22Rv1 (cell line): Measurements from ENCODE around the gene CCL19.

ENCODE experiments used
- H3K27ac ChIP-seq: fragments of 450-650 bp; 2 replicates; pipeline ENCODE4 v1.5.1; 2017
- CTCF ChIP-seq: fragments of 450-650 bp; IDR thresholded peaks from 2 replicates; pipeline ENCODE4 v1.5.1; 2017; ENCODE audit warnings: mild to moderate bottlenecking
- ZFX ChIP-seq: fragments of 450-650 bp; IDR thresholded peaks from 2 replicates; pipeline ENCODE4 v1.6.1; 2017; ENCODE audit warnings: antibody characterized with exemption, borderline replicate concordance

CCL19 gene

GRCh38 chr9:34684816-34685215 lies 6.3 kb downstream of the CCL19 start:
- H3K27ac ChIP-seq, result no peak overlapping the region
- TF ChIP-seq ZFX (no peak), CTCF (no peak)

DNA sequence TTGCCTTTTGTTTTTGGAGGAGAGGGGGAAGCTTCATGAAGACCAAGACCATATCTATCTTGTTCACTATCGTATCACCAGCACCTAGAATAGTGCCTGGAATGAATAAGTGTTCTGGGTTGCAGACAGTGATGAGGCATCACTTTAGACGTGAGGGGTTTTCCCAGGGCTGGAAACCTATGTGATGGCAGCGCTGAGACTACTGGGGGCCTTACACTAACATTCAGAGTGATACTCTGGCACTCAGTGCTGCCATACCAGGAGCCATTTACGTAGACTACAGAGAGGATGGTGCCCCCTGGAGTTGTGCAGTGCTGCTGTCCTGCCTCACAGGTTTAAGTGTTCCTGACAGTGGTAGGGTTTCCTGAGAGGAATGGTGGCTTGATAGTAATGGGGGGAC lies 6.9 kb downstream of the CCL19 start:
- no peak overlapping the region for H3K27ac ChIP-seq
- TF ChIP-seq ZFX (no peak), CTCF (no peak)

DNA sequence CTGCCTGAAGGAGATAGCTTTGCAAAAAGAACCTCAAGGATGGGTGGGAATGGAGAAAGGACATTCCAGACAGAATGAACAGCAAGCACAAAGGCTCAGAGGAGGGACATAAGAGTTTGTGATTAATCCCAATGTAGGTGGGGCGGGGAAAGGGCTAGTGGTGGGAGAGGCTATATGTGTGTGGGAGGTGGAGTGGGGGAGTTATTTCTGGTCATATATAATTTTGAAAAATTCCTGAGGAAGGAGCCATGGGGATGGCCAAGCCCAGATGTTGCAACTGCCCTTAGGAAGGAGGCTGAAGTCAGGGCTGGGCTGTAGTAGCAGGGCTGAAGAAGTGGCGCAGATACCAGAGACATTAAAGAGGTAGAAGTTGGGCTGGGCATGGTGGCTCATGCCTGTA lies 15.2 kb downstream of the CCL19 start:
- no peak overlapping the region for H3K27ac ChIP-seq
- TF ChIP-seq CTCF (no peak), ZFX (no peak)

DNA sequence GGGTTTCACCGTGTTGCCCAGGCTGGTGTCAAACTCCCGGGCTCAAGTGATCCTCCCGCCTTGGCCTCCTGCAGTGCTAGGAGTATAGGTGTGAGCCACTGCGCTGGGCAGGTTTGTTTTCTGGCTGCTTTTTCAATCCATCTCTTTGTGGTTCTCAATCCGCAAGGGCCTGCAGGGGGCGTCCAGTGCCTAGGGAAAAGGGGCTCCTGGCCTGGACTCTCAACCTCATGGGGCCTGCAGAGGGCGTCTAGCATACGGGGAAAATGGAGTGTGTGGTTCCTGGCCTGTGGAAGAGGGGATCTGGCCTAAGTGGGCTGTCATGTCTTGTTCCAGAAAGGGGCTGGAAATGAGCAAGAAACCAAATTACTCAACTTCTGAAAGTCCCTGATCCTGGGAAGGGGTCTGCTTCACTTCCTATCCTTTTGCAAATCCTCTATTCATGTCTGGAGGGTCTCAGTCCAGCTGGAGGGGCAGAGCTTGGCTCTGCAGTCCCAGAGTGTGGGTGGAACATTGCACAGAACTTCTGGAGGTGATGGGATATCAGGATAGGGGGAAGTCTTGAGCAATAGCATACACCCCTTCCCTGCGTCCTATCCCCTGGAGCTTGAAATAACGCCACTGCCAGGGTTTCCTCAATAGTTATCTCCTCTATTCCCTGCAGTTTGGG lies 15.9 kb downstream of the CCL19 start:
- no peak for TF ChIP-seq ZFX
- TF ChIP-seq CTCF, result peak; percentile 72
- no peak overlapping the region for H3K27ac ChIP-seq

DNA sequence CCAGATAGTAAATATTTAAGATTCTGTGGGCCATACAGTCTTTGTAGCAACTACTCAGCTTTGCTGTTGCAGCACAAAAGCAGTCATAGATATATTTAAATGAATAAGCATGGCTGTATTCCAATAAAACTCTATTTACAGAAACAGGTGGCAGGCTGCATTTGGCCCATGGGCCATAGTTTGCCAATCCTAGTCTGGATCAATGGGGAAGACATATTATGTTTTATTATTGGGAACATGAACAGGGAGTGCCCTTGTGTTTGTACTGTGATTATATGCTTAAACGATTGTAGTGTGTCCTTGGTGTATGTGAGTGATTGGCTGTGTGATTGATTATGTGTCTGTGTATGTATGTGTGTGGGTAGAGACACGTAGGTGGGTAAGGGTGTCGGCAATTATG lies 16.6 kb downstream of the CCL19 start:
- no peak overlapping the region for H3K27ac ChIP-seq
- TF ChIP-seq CTCF (no peak), ZFX (no peak)

DNA sequence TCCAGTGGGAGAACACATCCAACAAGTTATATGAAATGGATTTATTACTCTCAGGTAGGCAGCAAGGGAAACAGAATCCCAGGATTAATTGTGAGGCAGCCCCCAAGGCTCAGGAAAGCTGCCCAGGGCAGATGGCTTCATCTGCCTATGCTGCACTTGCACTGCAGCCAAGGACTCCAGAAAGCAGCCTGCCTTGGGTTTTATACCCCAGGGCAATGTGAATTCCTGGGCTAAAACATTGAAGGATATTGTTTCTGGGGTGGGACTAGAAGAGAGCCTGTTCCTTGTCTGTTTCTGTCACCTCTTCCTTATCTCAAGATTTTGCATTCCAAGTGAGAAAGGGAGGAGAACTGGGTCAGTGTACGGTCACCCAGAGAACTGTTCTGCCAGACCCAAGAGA lies 19.8 kb downstream of the CCL19 start:
- no peak overlapping the region for H3K27ac ChIP-seq
- TF ChIP-seq ZFX (no peak), CTCF (no peak)

DNA sequence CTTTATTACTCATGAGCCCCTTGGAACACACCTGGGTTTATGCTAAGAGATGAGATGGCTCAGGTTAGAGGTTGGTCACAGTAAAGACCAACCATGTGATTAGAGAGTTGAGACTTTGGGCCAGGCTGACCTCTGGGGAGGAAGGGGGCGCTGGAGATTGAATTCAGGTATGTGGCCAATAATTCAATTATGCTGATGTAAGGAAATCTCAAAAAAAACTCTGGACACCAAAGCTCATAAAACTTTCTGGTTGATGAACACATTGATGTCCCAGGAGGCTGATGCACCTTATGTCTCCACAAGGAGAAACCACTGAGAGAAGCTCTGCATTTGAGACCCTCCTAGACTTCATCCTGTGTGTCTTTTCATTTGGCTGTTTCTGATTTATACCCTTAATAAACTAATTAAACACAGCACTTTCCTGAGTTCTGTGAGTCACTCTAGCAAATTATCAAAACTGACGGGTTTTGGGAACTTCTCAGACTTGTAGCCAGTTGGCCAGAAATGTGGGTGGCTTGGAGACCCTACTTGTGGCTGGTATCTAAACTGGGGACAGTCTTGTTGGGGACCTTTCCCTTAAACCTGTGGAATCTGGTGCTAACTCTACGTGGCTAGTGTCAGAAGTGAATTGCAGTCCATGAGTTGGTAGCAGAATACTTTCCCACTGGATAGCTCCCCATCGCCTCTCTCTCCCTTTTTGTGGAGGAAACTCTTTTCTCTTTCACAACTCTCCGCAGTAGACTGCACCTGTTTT lies 21.1 kb downstream of the CCL19 start:
- no peak for TF ChIP-seq ZFX
- no peak for TF ChIP-seq CTCF
- H3K27ac ChIP-seq, result no peak overlapping the region
